Neural cell (in vitro differentiated cells): ENCODE data around the gene FN1. TPM values are rescaled to one million over a fixed set of nuclear protein-coding genes. Genes with fewer than 3 reads are reported as not detected.

Experiments
- H2AFZ ChIP-seq: fragments of 200-600, 300-800 bp; sonication (generic), shearing (Covaris generic); 2 replicates; pipeline ENCODE4 v1.6.0; 2014; ENCODE audit warnings: low read depth, mild to moderate bottlenecking, antibody characterized with exemption, low read length, moderate library complexity
- H3F3A ChIP-seq: fragments of 200-600 bp; shearing (Covaris generic); 2 replicates; pipeline ENCODE4 v1.6.1; 2016; ENCODE audit warnings: mild to moderate bottlenecking, moderate library complexity, mixed read lengths, antibody characterized with exemption, low read length; ENCODE audit not compliant: insufficient read depth, poor library complexity, severe bottlenecking
- H3K27ac ChIP-seq: fragments of 200-600, 300-800 bp; sonication (generic), shearing (Covaris generic); 2 replicates; pipeline ENCODE4 v1.5.1; 2014; ENCODE audit warnings: mild to moderate bottlenecking, low read length, moderate library complexity
- H3K27me3 ChIP-seq: fragments of 300-800, 200-600 bp; sonication (generic), shearing (Covaris generic); 2 replicates; pipeline ENCODE4 v1.6.0; 2014; ENCODE audit warnings: mild to moderate bottlenecking, low read depth, low read length, moderate library complexity; ENCODE audit not compliant: insufficient read depth
- H3K36me3 ChIP-seq: fragments of 300-800, 200-600 bp; sonication (generic), shearing (Covaris generic); 2 replicates; pipeline ENCODE4 v1.5.1; 2014; ENCODE audit warnings: mild to moderate bottlenecking, antibody characterized with exemption, low read length, moderate library complexity; ENCODE audit not compliant: insufficient read depth
- H3K4me2 ChIP-seq: fragments of 300-800, 200-600 bp; sonication (generic), shearing (Covaris generic); 2 replicates; pipeline ENCODE4 v1.6.0; 2014; ENCODE audit warnings: mild to moderate bottlenecking, low read length
- H3K4me3 ChIP-seq: fragments of 300-800, 200-600 bp; sonication (generic), shearing (Covaris generic); 2 replicates; pipeline ENCODE4 v1.5.1; 2014; ENCODE audit warnings: mild to moderate bottlenecking, low read length, moderate library complexity
- H3K79me2 ChIP-seq: fragments of 200-600 bp; shearing (Covaris generic); replicated peaks from 2 replicates; pipeline ENCODE4 v1.6.0; 2014; ENCODE audit warnings: mild to moderate bottlenecking, low read length, moderate library complexity; ENCODE audit not compliant: insufficient read depth
- H3K9ac ChIP-seq: fragments of 300-800, 200-600 bp; sonication (generic), shearing (Covaris generic); 2 replicates; pipeline ENCODE4 v1.6.1; 2016; ENCODE audit warnings: mild to moderate bottlenecking, low read length, mixed read lengths
- H3K9me2 ChIP-seq: fragments of 200-600 bp; shearing (Covaris generic); 2 replicates; pipeline ENCODE4 v1.6.1; 2016; ENCODE audit warnings: mild to moderate bottlenecking, low read length, mixed read lengths; ENCODE audit not compliant: insufficient read depth
- H3K9me3 ChIP-seq: fragments of 200-600, 300-800 bp; sonication (generic), shearing (Covaris generic); 2 replicates; pipeline ENCODE4 v1.6.1; 2016; ENCODE audit warnings: mild to moderate bottlenecking, mixed run types, low read length, moderate library complexity, mixed read lengths
- H4K20me1 ChIP-seq: fragments of 200-600 bp; shearing (Covaris generic); 2 replicates; pipeline ENCODE4 v1.6.1; 2016; ENCODE audit warnings: mild to moderate bottlenecking, mixed run types; ENCODE audit not compliant: insufficient read depth
- CTCF ChIP-seq: fragments of 450-650 bp; IDR thresholded peaks from 2 replicates; pipeline ENCODE4 v1.5.1; 2014; ENCODE audit warnings: antibody characterized with exemption, mild to moderate bottlenecking, moderate library complexity; ENCODE audit not compliant: poor library complexity, severe bottlenecking
- EP300 ChIP-seq: fragments of 450-650 bp; conservative IDR thresholded peaks from 2 replicates; pipeline ENCODE4 v1.6.1; 2014; ENCODE audit warnings: antibody characterized with exemption, mild to moderate bottlenecking, moderate library complexity; ENCODE audit not compliant: poor library complexity, severe bottlenecking
- EZH2 ChIP-seq: fragments of 200-600, 300-800 bp; shearing (Covaris generic), sonication (generic); IDR thresholded peaks from 2 replicates; pipeline ENCODE4 v1.6.1; 2014; ENCODE audit warnings: antibody characterized with exemption, low read length, borderline replicate concordance, mild to moderate bottlenecking; ENCODE audit not compliant: insufficient read depth, poor library complexity, severe bottlenecking
- MXI1 ChIP-seq: fragments of 450-650 bp; conservative IDR thresholded peaks from 2 replicates; pipeline ENCODE4 v1.6.1; 2014; ENCODE audit warnings: antibody characterized with exemption, mild to moderate bottlenecking; ENCODE audit not compliant: poor library complexity, severe bottlenecking
- POLR2AphosphoS5 ChIP-seq: IDR thresholded peaks from 2 replicates; pipeline ENCODE4 v1.6.1; 2012
- RAD21 ChIP-seq: fragments of 450-650 bp; conservative IDR thresholded peaks from 2 replicates; pipeline ENCODE4 v1.6.1; 2014; ENCODE audit warnings: antibody characterized with exemption, mild to moderate bottlenecking, moderate library complexity
- SMC3 ChIP-seq: fragments of 450-650 bp; conservative IDR thresholded peaks from 2 replicates; pipeline ENCODE4 v1.6.1; 2014; ENCODE audit warnings: antibody characterized with exemption, mild to moderate bottlenecking, moderate library complexity; ENCODE audit not compliant: poor library complexity
- TAF1 ChIP-seq: IDR thresholded peaks from 2 replicates; pipeline ENCODE4 v1.6.1; 2012; ENCODE audit warnings: low read depth
- polyA plus RNA-seq: library from polyadenylated mRNA; depleted of rRNA; stranded (reverse); fragments of >200 nt; gene quantifications from 2 replicates; pipeline ENCODE4 v1.2.3, GENCODE V29; 2014
- TF ChIP-seq, protein P1 (sequence below): IDR thresholded peaks from 2 replicates; pipeline ENCODE4 v1.6.1; 2012; ENCODE audit warnings: borderline replicate concordance

The FN1 gene
- polyA plus RNA-seq, 1 donor from 2014 or later: 0.93 TPM

GRCh38 chr2:215362562-215362904 is 73.3 kb downstream of the FN1 start:
- no peaks in the 10 kb centered on the region for H3K36me3 ChIP-seq
- no peak overlapping the region for H3K27ac ChIP-seq
- no peaks in the 10 kb centered on the region for H3K27me3 ChIP-seq
- no peaks in the 10 kb centered on the region for H3F3A ChIP-seq
- no peaks in the 10 kb centered on the region for H3K9me3 ChIP-seq
- no peaks in the 10 kb centered on the region for H3K79me2 ChIP-seq
- H3K4me2 ChIP-seq: no peak overlapping the region
- H3K9me2 ChIP-seq: no peaks in the 10 kb centered on the region
- H3K4me3 ChIP-seq: no peak overlapping the region
- H4K20me1 ChIP-seq: no peaks in the 10 kb centered on the region
- no peak overlapping the region for H2AFZ ChIP-seq
- H3K9ac ChIP-seq: no peak overlapping the region
- TF ChIP-seq MXI1: no peak
- no peak for TF ChIP-seq POLR2AphosphoS5
- no peak for TF ChIP-seq TAF1
- no peak for TF ChIP-seq CTCF
- TF ChIP-seq EP300: no peak
- no peak for TF ChIP-seq SMC3
- no peak for TF ChIP-seq EZH2
- TF ChIP-seq, protein P1, sequence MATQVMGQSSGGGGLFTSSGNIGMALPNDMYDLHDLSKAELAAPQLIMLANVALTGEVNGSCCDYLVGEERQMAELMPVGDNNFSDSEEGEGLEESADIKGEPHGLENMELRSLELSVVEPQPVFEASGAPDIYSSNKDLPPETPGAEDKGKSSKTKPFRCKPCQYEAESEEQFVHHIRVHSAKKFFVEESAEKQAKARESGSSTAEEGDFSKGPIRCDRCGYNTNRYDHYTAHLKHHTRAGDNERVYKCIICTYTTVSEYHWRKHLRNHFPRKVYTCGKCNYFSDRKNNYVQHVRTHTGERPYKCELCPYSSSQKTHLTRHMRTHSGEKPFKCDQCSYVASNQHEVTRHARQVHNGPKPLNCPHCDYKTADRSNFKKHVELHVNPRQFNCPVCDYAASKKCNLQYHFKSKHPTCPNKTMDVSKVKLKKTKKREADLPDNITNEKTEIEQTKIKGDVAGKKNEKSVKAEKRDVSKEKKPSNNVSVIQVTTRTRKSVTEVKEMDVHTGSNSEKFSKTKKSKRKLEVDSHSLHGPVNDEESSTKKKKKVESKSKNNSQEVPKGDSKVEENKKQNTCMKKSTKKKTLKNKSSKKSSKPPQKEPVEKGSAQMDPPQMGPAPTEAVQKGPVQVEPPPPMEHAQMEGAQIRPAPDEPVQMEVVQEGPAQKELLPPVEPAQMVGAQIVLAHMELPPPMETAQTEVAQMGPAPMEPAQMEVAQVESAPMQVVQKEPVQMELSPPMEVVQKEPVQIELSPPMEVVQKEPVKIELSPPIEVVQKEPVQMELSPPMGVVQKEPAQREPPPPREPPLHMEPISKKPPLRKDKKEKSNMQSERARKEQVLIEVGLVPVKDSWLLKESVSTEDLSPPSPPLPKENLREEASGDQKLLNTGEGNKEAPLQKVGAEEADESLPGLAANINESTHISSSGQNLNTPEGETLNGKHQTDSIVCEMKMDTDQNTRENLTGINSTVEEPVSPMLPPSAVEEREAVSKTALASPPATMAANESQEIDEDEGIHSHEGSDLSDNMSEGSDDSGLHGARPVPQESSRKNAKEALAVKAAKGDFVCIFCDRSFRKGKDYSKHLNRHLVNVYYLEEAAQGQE: no peak
- no peak for TF ChIP-seq RAD21

- Histone ChIP-seq H3K4me3 (no peak overlapping the region), H3K36me3 (no peaks in the 10 kb centered on the region)
These were observed 73.8 kb downstream of the FN1 start for GRCh38 chr2:215361876-215362561.

More at GRCh38 chr2:215361876-215362561, 73.8 kb downstream of the FN1 start:
- no peaks in the 10 kb centered on the region for H3F3A ChIP-seq
- no peak overlapping the region for H3K9ac ChIP-seq
- H3K4me2 ChIP-seq: no peak overlapping the region
- no peaks in the 10 kb centered on the region for H3K79me2 ChIP-seq
- no peak overlapping the region for H3K27ac ChIP-seq
- no peaks in the 10 kb centered on the region for H3K9me2 ChIP-seq
- no peaks in the 10 kb centered on the region for H3K9me3 ChIP-seq
- H4K20me1 ChIP-seq: no peaks in the 10 kb centered on the region
- no peak for TF ChIP-seq POLR2AphosphoS5
- no peak for TF ChIP-seq EP300
- no peak for TF ChIP-seq SMC3
- no peak for TF ChIP-seq TAF1
- TF ChIP-seq, protein P1: no peak
- no peak for TF ChIP-seq RAD21
- no peak for TF ChIP-seq EZH2
- no peak for TF ChIP-seq MXI1
- TF ChIP-seq CTCF: no peak
- H2AFZ ChIP-seq: no peak overlapping the region
- H3K27me3 ChIP-seq: no peaks in the 10 kb centered on the region
